SKM-1 treated with dmso at 0.1 percent for 144 hours (cell line): ENCODE data around the gene SLC5A12.
"Not testable (repeated sequence)": the region's sequence is repeated elsewhere in the genome, so short reads cannot be mapped to it uniquely, and the experiment has no call there.

Source experiments
- DNase-seq: peaks from one replicate; lab custom pipeline; 2025; ENCODE audit not compliant: unreplicated experiment; lab: John Stamatoyannopoulos, UW

Gene SLC5A12

GRCh38 chr11:26655287-26655686 lies 66.6 kb downstream of the SLC5A12 start:
- no peak for DNase-seq

- no peak for DNase-seq
Observed at GRCh38 chr11:26651916-26652315, 69.9 kb downstream of the SLC5A12 start.

- peak; percentile 25 for DNase-seq
Observed at GRCh38 chr11:26649884-26650283, 72.0 kb downstream of the SLC5A12 start.

DNA sequence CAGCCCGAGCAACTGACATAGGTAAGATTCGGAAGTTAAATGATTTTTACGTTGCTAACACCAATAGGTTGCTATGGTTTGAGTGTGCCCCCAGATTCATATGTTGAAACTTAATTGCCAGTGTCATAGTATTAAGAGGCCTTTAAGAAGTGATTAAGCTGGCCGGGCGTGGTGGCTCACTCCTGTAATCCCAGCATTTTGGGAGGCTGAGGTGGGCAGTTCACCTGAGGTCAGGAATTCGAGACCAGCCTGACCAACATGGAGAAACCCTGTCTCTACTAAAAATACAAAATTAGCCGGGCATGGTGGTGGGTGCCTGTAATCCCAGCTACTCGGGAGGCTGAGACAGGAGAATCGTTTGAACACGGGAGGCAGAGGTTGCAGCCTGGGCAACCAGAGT lies 78.5 kb downstream of the SLC5A12 start:
- not testable (repeated sequence) for DNase-seq

GRCh38 chr11:26632691-26633159 lies 89.1 kb downstream of the SLC5A12 start:
- no peak for DNase-seq

- DNase-seq: no peak
Observed at GRCh38 chr11:26626346-26626745, 95.5 kb downstream of the SLC5A12 start.

- no peak for DNase-seq
Observed at GRCh38 chr11:26623076-26623659, 98.7 kb downstream of the SLC5A12 start.

GRCh38 chr11:26622181-26622580 lies 99.7 kb downstream of the SLC5A12 start:
- DNase-seq: no peak

- DNase-seq: no peak
Observed at GRCh38 chr11:26621132-26621531, 100.7 kb downstream of the SLC5A12 start.

- DNase-seq: no peak
Observed at GRCh38 chr11:26620282-26621045, 101.4 kb downstream of the SLC5A12 start.

- DNase-seq: no peak
Observed at GRCh38 chr11:26618441-26618840, 103.4 kb downstream of the SLC5A12 start.
